Trophoblast cell (in vitro differentiated cells and primary cell): ENCODE results near the gene CPNE2.
"Not testable (repeated sequence)": the region's sequence is repeated elsewhere in the genome, so short reads cannot be mapped to it uniquely, and the experiment has no call there.

Experiments used
- DNase-seq, 2 donors: peaks; one replicate each; pipeline ENCODE4 v3.0.0-alpha.2; 2016
- H2AFZ ChIP-seq: 2 replicates; pipeline ENCODE4 v1.6.1; 2013; ENCODE audit warnings: low read length, moderate library complexity, mild to moderate bottlenecking; ENCODE audit not compliant: insufficient read depth, poor library complexity
- H2AK5ac ChIP-seq: 2 replicates; pipeline ENCODE4 v1.6.1; 2013; ENCODE audit warnings: mild to moderate bottlenecking, low read length
- H2BK120ac ChIP-seq: 2 replicates; pipeline ENCODE4 v1.6.1; 2013; ENCODE audit warnings: low read length, mild to moderate bottlenecking, moderate library complexity; ENCODE audit not compliant: insufficient read depth, poor library complexity
- H2BK12ac ChIP-seq: 2 replicates; pipeline ENCODE4 v1.6.1; 2013; ENCODE audit warnings: mild to moderate bottlenecking, low read length, moderate library complexity
- H2BK5ac ChIP-seq: 2 replicates; pipeline ENCODE4 v1.6.1; 2013; ENCODE audit warnings: low read length, low read depth, moderate library complexity, mild to moderate bottlenecking; ENCODE audit not compliant: poor library complexity
- H3K14ac ChIP-seq: 2 replicates; pipeline ENCODE4 v1.6.1; 2013; ENCODE audit warnings: mild to moderate bottlenecking, low read length
- H3K18ac ChIP-seq: 2 replicates; pipeline ENCODE4 v1.6.1; 2013; ENCODE audit warnings: mild to moderate bottlenecking, low read length
- H3K23ac ChIP-seq: 2 replicates; pipeline ENCODE4 v1.6.1; 2013; ENCODE audit warnings: low read length
- H3K27ac ChIP-seq: 2 replicates; pipeline ENCODE4 v1.5.1; 2013; ENCODE audit warnings: low read depth, mild to moderate bottlenecking, inconsistent platforms, low read length, moderate library complexity
- H3K27me3 ChIP-seq: 2 replicates; pipeline ENCODE4 v1.6.1; 2013; ENCODE audit warnings: inconsistent platforms, mild to moderate bottlenecking, low read length, moderate library complexity; ENCODE audit not compliant: insufficient read depth
- H3K36me3 ChIP-seq, 2 experiments: 1 replicate in 1 of 2; 2 replicates in 1 of 2; pipeline ENCODE4 v1.6.1; 2013; ENCODE audit warnings: low read length in 2 of 2, mild to moderate bottlenecking in 2 of 2, moderate library complexity in 1 of 2; ENCODE audit not compliant: insufficient read depth in 2 of 2, control insufficient read depth in 1 of 2
- H3K4ac ChIP-seq: 2 replicates; pipeline ENCODE4 v1.6.1; 2013; ENCODE audit warnings: low read depth, mild to moderate bottlenecking, low read length, moderate library complexity
- H3K4me1 ChIP-seq, 2 experiments: 1 replicate in 1 of 2; 2 replicates in 1 of 2; pipeline ENCODE4 v1.6.1; 2013; ENCODE audit warnings: low read length in 2 of 2, mild to moderate bottlenecking in 2 of 2, moderate library complexity in 1 of 2; ENCODE audit not compliant: insufficient read depth in 2 of 2, control insufficient read depth in 1 of 2
- H3K4me2 ChIP-seq: 2 replicates; pipeline ENCODE4 v1.6.1; 2013; ENCODE audit warnings: inconsistent platforms, mild to moderate bottlenecking, low read length, moderate library complexity
- H3K4me3 ChIP-seq: 2 replicates; pipeline ENCODE4 v1.5.1; 2013; ENCODE audit warnings: mild to moderate bottlenecking, low read depth, low read length, inconsistent platforms
- H3K79me1 ChIP-seq: one replicate; pipeline ENCODE4 v1.6.1; 2013; ENCODE audit warnings: low read length
- H3K79me2 ChIP-seq: 2 replicates; pipeline ENCODE4 v1.6.1; 2013; ENCODE audit warnings: low read length, mild to moderate bottlenecking; ENCODE audit not compliant: control insufficient read depth, insufficient read depth, poor library complexity
- H3K9ac ChIP-seq: 2 replicates; pipeline ENCODE4 v1.6.1; 2013; ENCODE audit warnings: mild to moderate bottlenecking, low read length
- H3K9me3 ChIP-seq: 2 replicates; pipeline ENCODE4 v1.6.1; 2013; ENCODE audit warnings: low read depth, mild to moderate bottlenecking, control low read depth, inconsistent platforms, low read length; ENCODE audit not compliant: insufficient read depth
- H4K12ac ChIP-seq: 2 replicates; pipeline ENCODE4 v1.6.1; 2013; ENCODE audit warnings: low read depth, mild to moderate bottlenecking, low read length, moderate library complexity
- H4K8ac ChIP-seq: 2 replicates; pipeline ENCODE4 v1.6.1; 2013; ENCODE audit warnings: low read depth, mild to moderate bottlenecking, low read length, moderate library complexity
- H4K91ac ChIP-seq: one replicate; pipeline ENCODE4 v1.6.1; 2013; ENCODE audit warnings: low read depth, mild to moderate bottlenecking, low read length, moderate library complexity
- WGBS: extraction: QIAGEN DNeasy Blood & Tissue Kit; methylation state at CpG from one replicate; pipeline ENCODE4 v1.1.7; 2013; ENCODE audit warnings: missing lambda C conversion rate; ENCODE audit not compliant: insufficient read length, insufficient coverage; ENCODE audit errors: extremely low coverage; 5-methylcytosine and 5-hydroxymethylcytosine counted together

CPNE2 gene

GRCh38 chr16:57188711-57189002 lies 96.3 kb downstream of the CPNE2 start:
- DNase-seq: no peak
- Histone ChIP-seq H4K8ac (no peak overlapping the region), H3K27ac (no peak overlapping the region), H2BK12ac (no peak overlapping the region), H3K9me3 (no peaks in the 10 kb centered on the region), H3K4me1 (peaks cover 3 to 7% of the 10 kb centered on the region in 2 experiments), H4K12ac (no peak overlapping the region), H3K27me3 (no peaks in the 10 kb centered on the region), H3K4me2 (no peak overlapping the region), H3K23ac (no peak overlapping the region), H3K79me1 (peaks cover 16% of the 10 kb centered on the region), H3K4me3 (no peak overlapping the region), H3K36me3 (peaks cover 3 to 5% of the 10 kb centered on the region in 2 experiments), H2BK5ac (no peak overlapping the region), H3K14ac (no peak overlapping the region), H4K91ac (no peak overlapping the region), H2AK5ac (no peak overlapping the region), H3K18ac (no peak overlapping the region), H3K9ac (no peak overlapping the region), H3K79me2 (peaks cover 18% of the 10 kb centered on the region), H2BK120ac (no peak overlapping the region), H2AFZ (no peak overlapping the region), H3K4ac (peak overlapping the region; percentile 24)
- no CpG with 5 or more reads among the region's 9 CpGs for WGBS

GRCh38 chr16:57189527-57189926 lies 97.1 kb downstream of the CPNE2 start:
- H3K9me3 ChIP-seq, H3K23ac ChIP-seq, H3K9ac ChIP-seq, H4K8ac ChIP-seq, H2BK5ac ChIP-seq, H3K27me3 ChIP-seq, H2BK120ac ChIP-seq, H2BK12ac ChIP-seq, H3K27ac ChIP-seq, H3K4me2 ChIP-seq, H3K14ac ChIP-seq, H4K91ac ChIP-seq, H3K4me3 ChIP-seq, H4K12ac ChIP-seq, H2AFZ ChIP-seq, DNase-seq, H2AK5ac ChIP-seq, H3K36me3 ChIP-seq: not testable (repeated sequence)
- Histone ChIP-seq H3K18ac (peak overlapping the region; percentile 32), H3K4me1 (peaks cover 5 to 10% of the 10 kb centered on the region in 2 experiments), H3K79me2 (peaks cover 18% of the 10 kb centered on the region), H3K79me1 (peaks cover 18% of the 10 kb centered on the region), H3K4ac (peak overlapping the region; percentile 87)
- no CpG with 5 or more reads among the region's 4 CpGs for WGBS

GRCh38 chr16:57190136-57190535 lies 97.8 kb downstream of the CPNE2 start:
- WGBS: no CpG with 5 or more reads among the region's 2 CpGs
- Histone ChIP-seq H3K23ac (no peak overlapping the region), H3K4me3 (no peak overlapping the region), H4K91ac (no peak overlapping the region), H3K27me3 (no peaks in the 10 kb centered on the region), H2BK12ac (no peak overlapping the region), H3K9me3 (no peaks in the 10 kb centered on the region), H2BK120ac (no peak overlapping the region), H3K79me2 (peaks cover 18% of the 10 kb centered on the region), H3K18ac (no peak overlapping the region), H3K4me2 (no peak overlapping the region), H2AK5ac (no peak overlapping the region), H3K79me1 (peaks cover 18% of the 10 kb centered on the region), H2AFZ (no peak overlapping the region), H3K4ac (peak overlapping the region; percentile 87), H4K8ac (no peak overlapping the region), H2BK5ac (no peak overlapping the region), H3K4me1 (peaks cover 5 to 9% of the 10 kb centered on the region in 2 experiments), H3K14ac (no peak overlapping the region), H4K12ac (no peak overlapping the region), H3K9ac (no peak overlapping the region), H3K36me3 (peaks cover 3 to 5% of the 10 kb centered on the region in 2 experiments), H3K27ac (no peak overlapping the region)
- no peak for DNase-seq

GRCh38 chr16:57191056-57191571 lies 98.7 kb downstream of the CPNE2 start:
- H3K27me3 ChIP-seq: no peaks in the 10 kb centered on the region
- no peak overlapping the region for H2AK5ac ChIP-seq
- no peak overlapping the region for H3K4me3 ChIP-seq
- no peak overlapping the region for H3K14ac ChIP-seq
- H3K9me3 ChIP-seq: no peaks in the 10 kb centered on the region
- no peak overlapping the region for H3K27ac ChIP-seq
- no peak overlapping the region for H3K9ac ChIP-seq
- no peak overlapping the region for H3K4me2 ChIP-seq
- peaks cover 3 to 5% of the 10 kb centered on the region in 2 experiments for H3K36me3 ChIP-seq
- no peak overlapping the region for H4K12ac ChIP-seq
- peaks cover 14% of the 10 kb centered on the region for H3K79me1 ChIP-seq
- H3K4me1 ChIP-seq: peaks cover 5 to 10% of the 10 kb centered on the region in 2 experiments
- no peak overlapping the region for H2BK5ac ChIP-seq
- H3K23ac ChIP-seq: no peak overlapping the region
- no peak overlapping the region for H2BK120ac ChIP-seq
- H4K91ac ChIP-seq: no peak overlapping the region
- no peak overlapping the region for H2AFZ ChIP-seq
- no peak overlapping the region for H3K4ac ChIP-seq
- no peak overlapping the region for H4K8ac ChIP-seq
- WGBS: no CpG with 5 or more reads among the region's 3 CpGs
- no peak for DNase-seq
- H2BK12ac ChIP-seq: no peak overlapping the region
- H3K79me2 ChIP-seq: peaks cover 14% of the 10 kb centered on the region
- H3K18ac ChIP-seq: no peak overlapping the region
